Measurements from ENCODE around the gene MSH4. TPM values are rescaled to one million over a fixed set of nuclear protein-coding genes. Genes with fewer than 3 reads are reported as not detected.

MSH4 gene
- total RNA-seq (2014; rRNA removed; shearing (Covaris generic)) = 0.04 and 0.08 TPM in 2 replicates

GRCh38 chr1:75796376-75797272 lies at the start of gene MSH4:
Gene MSH4 (plus strand): TSS chr1:75796882. CDS start chr1:75796986, 104 bp downstream.

GRCh38 chr1:75785983-75786853 lies 10.5 kb upstream of the MSH4 start, which contains the start of gene RABGGTB:
Gene RABGGTB (plus strand): TSS chr1:75786256. CDS start chr1:75786272, 16 bp downstream.

GRCh38 chr1:75932304-75932703 lies 135.6 kb downstream of the MSH4 start, which contains the start of gene ASB17:
Gene ASB17 (minus strand): TSS chr1:75932404. CDS start chr1:75932291, 113 bp downstream.

Small RNAs within 50 kb of the gene (small RNA-seq; reads per million reads assigned to genes)
- not detected for gene SNORD45A
- not detected for gene SNORD45B
- not detected for gene SNORD45C

Other genes starting within 250 kb of the MSH4 start
- gene SLC44A5, start 185.8 kb upstream of the MSH4 start, total RNA-seq (2014; rRNA removed; shearing (Covaris generic)) = 0.50 and 1.4 TPM in 2 replicates
- 35.2 and 48.2 TPM in 2 replicates for gene ACADM, start 72.2 kb upstream of the MSH4 start, total RNA-seq (2014; rRNA removed; shearing (Covaris generic))
- 173 and 194 TPM in 2 replicates for gene RABGGTB, start 10.6 kb upstream of the MSH4 start, total RNA-seq (2014; rRNA removed; shearing (Covaris generic))
- gene ASB17, start 135.5 kb downstream of the MSH4 start, total RNA-seq (2014; rRNA removed; shearing (Covaris generic)) = not detected in 2 replicates

Measured in A375 (cell line).